Muscle of leg (tissue), 11 donors: ENCODE results near the gene THAP2. TPM values are rescaled to one million over a fixed set of nuclear protein-coding genes. Genes with fewer than 3 reads are reported as not detected.
"Not testable (repeated sequence)": the region's sequence is repeated elsewhere in the genome, so short reads cannot be mapped to it uniquely, and the experiment has no call there.

Experiments used
- DNase-seq: peaks from one replicate; pipeline ENCODE4 v3.0.0; 2013
- H3K27ac ChIP-seq: one replicate; pipeline ENCODE4 v1.5.1; 2013; ENCODE audit warnings: mild to moderate bottlenecking, low read length, control low read depth
- H3K27me3 ChIP-seq: one replicate; pipeline ENCODE4 v1.6.1; 2013; ENCODE audit warnings: low read length; ENCODE audit not compliant: control insufficient read depth, insufficient read depth
- H3K36me3 ChIP-seq: one replicate; pipeline ENCODE4 v1.6.1; 2013; ENCODE audit warnings: low read length; ENCODE audit not compliant: control insufficient read depth, insufficient read depth
- H3K4me1 ChIP-seq: one replicate; pipeline ENCODE4 v1.6.1; 2013; ENCODE audit warnings: low read length; ENCODE audit not compliant: control insufficient read depth, insufficient read depth
- H3K4me3 ChIP-seq: one replicate; pipeline ENCODE4 v1.5.1; 2013; ENCODE audit warnings: low read length, control low read depth
- H3K9me3 ChIP-seq: replicated peaks from 2 replicates; pipeline ENCODE4 v1.6.1; 2013; ENCODE audit warnings: low read depth, low read length; ENCODE audit not compliant: control insufficient read depth
- WGBS: methylation state at CpG from one replicate; pipeline ENCODE4 v1.1.5; 2013; ENCODE audit warnings: missing lambda C conversion rate; ENCODE audit not compliant: insufficient coverage; 5-methylcytosine and 5-hydroxymethylcytosine counted together
- polyA plus RNA-seq, 8 donors: library from polyadenylated mRNA; unstranded; fragments of 120-200 nt; gene quantifications; one replicate each; pipeline versions ENCODE4 v1.2.1 to v1.2.3, GENCODE V29; 2013; ENCODE audit warnings: inconsistent platforms in 1 of 8, low replicate concordance in 1 of 8; ENCODE audit not compliant: insufficient read length in 8 of 8, insufficient read depth in 1 of 8
- total RNA-seq: library from RNA; stranded (reverse); fragments of 120-200 nt; gene quantifications from one replicate; pipeline ENCODE4 v1.2.4, GENCODE V29; 2013

The THAP2 gene
- total and polyA plus RNA-seq, 9 donors, result 7.6 to 12.9 (median 9.2) TPM

DNA sequence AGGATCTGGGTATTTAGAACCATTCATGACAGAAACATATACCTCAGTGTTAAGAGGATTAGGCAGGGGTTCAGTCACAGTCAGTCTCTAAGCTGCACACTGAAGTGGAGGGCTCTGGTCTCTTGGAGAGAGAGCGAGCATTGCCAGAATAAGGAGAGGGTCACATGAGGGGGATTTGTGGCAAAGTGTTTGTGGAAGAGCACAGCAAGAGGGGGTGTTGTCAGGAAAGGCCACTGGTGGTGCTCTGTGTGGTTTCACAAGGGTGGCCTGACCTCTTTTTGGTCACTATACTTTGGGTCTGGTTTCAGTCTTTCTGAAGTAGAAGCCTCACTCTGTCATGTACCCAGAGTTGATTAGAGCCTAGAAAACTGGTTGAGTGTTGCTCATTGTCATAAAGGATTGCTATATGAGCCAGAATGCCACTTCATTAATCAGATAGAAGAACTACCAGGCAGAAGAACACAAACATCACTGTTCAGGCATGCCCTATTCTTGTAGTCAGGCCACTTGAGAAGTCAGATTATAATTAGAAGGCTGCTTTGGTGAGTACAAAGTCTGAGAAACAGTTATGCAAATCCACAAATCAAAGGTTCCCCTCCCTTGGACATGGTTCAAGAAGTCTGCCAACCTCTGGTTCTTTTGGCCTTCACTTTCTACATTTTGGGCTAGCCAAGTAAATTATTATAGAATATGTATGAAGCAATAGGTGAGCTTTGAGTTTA lies 30.2 kb downstream of the THAP2 start:
- H3K27ac ChIP-seq, result peak overlapping the region; percentile 43
- 100% methylated on average over 1 of the region's 1 CpG for WGBS

DNA sequence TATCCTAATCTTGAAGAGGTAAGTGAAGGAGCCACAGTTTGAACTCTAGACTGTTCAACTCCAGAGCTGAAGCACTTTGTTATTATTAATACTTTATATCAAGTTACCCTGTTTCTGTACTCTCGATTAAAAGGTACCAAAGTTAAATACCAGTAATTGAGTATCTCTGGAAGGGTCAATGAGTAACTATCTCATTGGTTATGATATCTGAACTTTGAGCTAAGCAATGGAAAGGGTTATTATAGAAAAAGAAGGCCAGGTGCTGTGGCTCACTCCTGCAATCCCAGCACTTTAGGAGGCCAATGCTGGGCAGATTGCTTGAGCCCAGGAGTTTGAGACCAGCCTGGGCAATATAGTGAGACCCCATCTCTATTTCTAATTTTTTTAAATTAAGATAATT lies 31.7 kb downstream of the THAP2 start:
- peaks cover 23% of the 10 kb centered on the region for H3K36me3 ChIP-seq
- WGBS, result no CpG with 5 or more reads among the region's 1 CpG
- no peaks in the 10 kb centered on the region for H3K27me3 ChIP-seq

More for the DNA sequence above, 30.2 kb downstream of the THAP2 start:
- no peaks in the 10 kb centered on the region for H3K27me3 ChIP-seq
- no peak overlapping the region for H3K4me3 ChIP-seq
- no peaks in the 10 kb centered on the region for H3K9me3 ChIP-seq
- H3K36me3 ChIP-seq, result peaks cover 13% of the 10 kb centered on the region
- H3K4me1 ChIP-seq, result peaks cover 2% of the 10 kb centered on the region
- no peak for DNase-seq

DNA sequence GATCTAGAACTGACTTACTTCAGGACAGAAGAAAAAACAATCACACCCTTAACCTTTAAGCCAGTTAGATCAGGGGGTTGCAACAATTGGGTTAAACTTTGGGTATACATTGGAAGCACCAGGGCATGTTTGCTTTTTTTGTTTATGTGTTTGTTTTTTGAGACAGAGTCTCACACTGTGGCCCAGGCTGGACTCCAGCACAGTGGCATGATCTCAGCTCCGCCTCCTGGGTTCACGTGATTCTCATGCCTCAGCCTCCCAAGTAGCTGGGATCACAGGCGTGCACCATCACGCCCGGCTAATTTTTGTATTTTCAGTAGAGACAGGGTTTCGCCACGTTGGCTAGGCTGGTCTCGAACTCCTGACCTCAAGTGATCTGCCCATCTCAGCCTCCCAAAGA lies 38.1 kb downstream of the THAP2 start:
- WGBS, result 88% methylated on average over 5 of the region's 8 CpGs
- not testable (repeated sequence) for H3K9me3 ChIP-seq, H3K27me3 ChIP-seq, H3K4me1 ChIP-seq, H3K4me3 ChIP-seq, H3K27ac ChIP-seq, DNase-seq
- H3K36me3 ChIP-seq, result peaks cover 28% of the 10 kb centered on the region

More for the DNA sequence above, 31.7 kb downstream of the THAP2 start:
- Histone ChIP-seq H3K9me3 (no peaks in the 10 kb centered on the region), H3K4me1 (peaks cover 2% of the 10 kb centered on the region), H3K27ac (no peak overlapping the region), H3K4me3 (no peak overlapping the region)
- no peak for DNase-seq

DNA sequence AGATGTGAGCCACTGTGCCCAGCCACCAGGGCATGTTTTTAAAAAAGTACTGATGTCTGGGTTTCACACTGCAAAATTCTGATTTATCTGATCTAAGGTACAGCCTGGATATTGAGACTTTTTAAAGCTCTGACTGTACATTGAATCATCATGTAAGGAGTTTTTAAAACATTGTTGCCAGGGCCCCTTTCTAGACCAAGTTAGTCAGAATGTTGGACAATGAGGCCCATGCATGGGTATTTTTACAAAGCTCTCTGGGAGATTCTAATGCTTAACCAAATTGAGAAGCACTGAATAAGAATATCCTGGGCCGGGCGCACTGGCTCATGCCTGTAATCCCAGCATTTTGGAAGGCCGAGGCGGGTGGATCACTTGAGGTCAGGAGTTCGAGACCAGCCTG lies 38.5 kb downstream of the THAP2 start:
- WGBS, result 94% methylated on average over 2 of the region's 5 CpGs
- no peaks in the 10 kb centered on the region for H3K9me3 ChIP-seq
- H3K4me1 ChIP-seq, result no peaks in the 10 kb centered on the region
- no peak overlapping the region for H3K27ac ChIP-seq
- no peak overlapping the region for H3K4me3 ChIP-seq
- peaks cover 26% of the 10 kb centered on the region for H3K36me3 ChIP-seq
- H3K27me3 ChIP-seq, result no peaks in the 10 kb centered on the region
- DNase-seq, result no peak

DNA sequence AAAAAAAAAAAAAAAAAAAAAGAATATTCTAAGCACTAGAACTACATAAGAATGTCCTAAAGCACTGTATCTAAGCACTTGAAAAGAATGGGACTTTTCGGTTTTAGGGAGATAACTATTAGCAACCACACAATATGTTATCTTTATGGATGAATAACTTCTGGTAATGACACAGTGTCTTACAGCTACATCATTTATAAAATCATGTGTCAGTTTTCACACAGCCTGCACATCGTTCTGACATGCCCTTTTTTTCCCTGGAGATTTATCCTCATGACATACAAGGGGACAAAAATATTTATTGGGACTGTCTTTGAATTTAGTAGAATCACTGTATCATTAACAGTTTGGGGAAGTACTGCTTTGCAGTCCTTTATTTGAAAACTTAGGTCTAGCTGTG lies 39.1 kb downstream of the THAP2 start:
- WGBS, result no CpG with 5 or more reads among the region's 2 CpGs
- Histone ChIP-seq H3K36me3 (peaks cover 25% of the 10 kb centered on the region), H3K4me3 (no peak overlapping the region), H3K4me1 (no peaks in the 10 kb centered on the region), H3K27ac (no peak overlapping the region), H3K27me3 (no peaks in the 10 kb centered on the region), H3K9me3 (no peaks in the 10 kb centered on the region)
- DNase-seq, result no peak

DNA sequence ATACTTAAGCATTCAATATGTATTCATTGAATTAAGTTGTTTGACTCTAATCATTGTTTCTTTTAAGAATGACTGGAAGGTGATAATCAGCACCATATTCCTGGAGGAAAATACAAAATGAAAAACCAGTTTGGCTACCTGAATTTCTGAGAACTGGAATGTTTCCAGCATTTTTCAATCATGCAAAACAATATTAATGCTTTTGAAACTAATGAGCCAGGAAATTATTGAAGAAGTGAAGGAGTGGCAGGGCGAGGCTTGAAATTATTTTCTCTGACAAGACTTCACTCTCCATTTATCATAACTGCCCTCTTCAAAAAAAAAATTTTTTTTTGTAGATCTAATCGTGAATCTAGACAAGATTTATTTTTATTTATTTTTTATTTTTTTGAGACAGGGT lies 40.8 kb downstream of the THAP2 start:
- WGBS, result no CpG with 5 or more reads among the region's 2 CpGs
- no peaks in the 10 kb centered on the region for H3K9me3 ChIP-seq
- H3K27me3 ChIP-seq, result no peaks in the 10 kb centered on the region
- DNase-seq, result no peak
- peaks cover 12% of the 10 kb centered on the region for H3K36me3 ChIP-seq
- H3K4me3 ChIP-seq, result no peak overlapping the region
- no peaks in the 10 kb centered on the region for H3K4me1 ChIP-seq
- H3K27ac ChIP-seq, result no peak overlapping the region

DNA sequence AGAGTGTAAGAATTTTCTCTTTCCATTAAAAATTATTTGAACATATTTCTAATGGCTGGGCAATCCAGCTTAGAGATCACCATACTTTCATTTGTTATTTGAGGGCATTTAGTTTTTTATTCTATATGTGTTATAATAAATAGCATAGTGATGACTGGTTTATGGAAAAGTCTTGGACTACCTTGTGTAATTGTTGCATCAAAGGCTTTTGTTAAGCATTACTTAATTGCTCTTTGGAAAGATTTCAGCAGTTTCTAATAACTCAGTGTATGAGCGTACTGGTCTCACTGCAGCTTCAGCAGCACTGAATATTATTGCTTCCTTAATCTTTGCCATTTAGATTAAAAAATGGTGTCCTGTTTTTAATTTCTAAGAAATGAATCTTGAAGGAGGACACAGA lies 44.6 kb downstream of the THAP2 start:
- H3K9me3 ChIP-seq, result peaks cover 5% of the 10 kb centered on the region
- DNase-seq, result no peak
- H3K27me3 ChIP-seq, result no peaks in the 10 kb centered on the region
- H3K4me1 ChIP-seq, result no peaks in the 10 kb centered on the region
- H3K27ac ChIP-seq, result no peak overlapping the region
- peaks cover 5% of the 10 kb centered on the region for H3K36me3 ChIP-seq
- no peak overlapping the region for H3K4me3 ChIP-seq
- WGBS, result no CpG with 5 or more reads among the region's 1 CpG

DNA sequence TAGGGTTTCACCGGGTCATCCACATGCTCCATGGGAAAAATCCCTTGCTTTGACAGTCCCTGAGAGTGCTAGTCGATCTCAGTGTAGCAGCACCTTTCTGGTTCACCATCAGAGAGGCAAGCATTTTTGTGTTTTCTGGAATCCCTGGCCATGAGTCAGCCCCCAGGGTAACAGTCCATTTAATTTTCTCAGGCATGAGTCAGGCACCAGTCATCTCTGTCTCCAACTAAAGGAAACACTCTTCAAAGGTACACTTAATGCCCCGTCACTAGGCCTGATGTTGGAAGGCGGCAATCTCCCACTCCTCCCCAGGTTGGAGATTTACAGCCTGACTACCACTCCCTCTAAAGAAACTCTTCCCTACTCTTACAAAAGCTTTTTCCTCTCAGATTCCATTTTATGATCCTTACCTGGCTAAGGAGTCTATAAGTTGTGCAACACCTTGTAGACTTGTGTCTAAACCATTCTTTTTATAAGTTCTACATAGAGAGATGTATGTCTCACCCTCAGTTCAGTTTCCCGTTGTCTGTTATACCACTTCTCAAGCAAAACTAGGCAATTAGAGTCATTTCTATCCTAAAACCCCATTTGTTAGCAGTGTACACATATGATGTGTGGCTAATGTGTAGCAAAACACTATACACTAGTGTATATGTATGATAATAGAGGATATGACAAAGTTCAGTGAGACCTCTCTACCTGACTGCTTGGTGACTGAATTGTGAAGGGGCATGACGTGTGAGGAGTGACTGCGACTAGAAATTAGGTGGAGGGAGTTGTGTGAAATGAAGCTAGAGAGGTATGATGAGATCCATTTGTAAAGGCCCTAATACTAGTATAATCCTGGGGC lies 46.4 kb downstream of the THAP2 start:
- no peak overlapping the region for H3K4me3 ChIP-seq
- no peak for DNase-seq
- 79% methylated on average over 6 of the region's 7 CpGs for WGBS
- H3K4me1 ChIP-seq, result no peaks in the 10 kb centered on the region
- no peaks in the 10 kb centered on the region for H3K36me3 ChIP-seq
- H3K27ac ChIP-seq, result no peak overlapping the region
- no peaks in the 10 kb centered on the region for H3K27me3 ChIP-seq
- peaks cover 9% of the 10 kb centered on the region for H3K9me3 ChIP-seq

DNA sequence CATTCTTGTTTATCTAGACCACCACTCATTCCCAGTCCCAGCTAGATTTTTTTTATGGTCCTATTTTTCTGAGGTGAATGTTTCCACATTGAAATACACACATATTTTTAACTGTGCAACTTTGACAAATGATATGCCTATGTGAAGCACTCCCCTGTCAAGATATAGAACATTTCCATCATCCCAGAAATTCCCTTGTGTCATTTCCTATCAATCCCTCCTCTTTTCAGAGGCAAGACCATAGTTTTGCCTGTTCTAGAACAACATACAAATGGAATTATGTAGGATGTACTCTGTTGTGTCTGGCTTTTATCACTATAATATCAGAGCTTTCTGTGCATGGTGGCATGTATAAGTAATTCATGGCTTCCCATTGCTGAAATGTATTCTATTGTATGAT lies 54.5 kb downstream of the THAP2 start:
- Histone ChIP-seq H3K27me3 (no peaks in the 10 kb centered on the region), H3K27ac (no peak overlapping the region), H3K4me1 (no peaks in the 10 kb centered on the region), H3K9me3 (peaks cover 5% of the 10 kb centered on the region), H3K36me3 (no peaks in the 10 kb centered on the region), H3K4me3 (no peak overlapping the region)
- DNase-seq, result no peak

DNA sequence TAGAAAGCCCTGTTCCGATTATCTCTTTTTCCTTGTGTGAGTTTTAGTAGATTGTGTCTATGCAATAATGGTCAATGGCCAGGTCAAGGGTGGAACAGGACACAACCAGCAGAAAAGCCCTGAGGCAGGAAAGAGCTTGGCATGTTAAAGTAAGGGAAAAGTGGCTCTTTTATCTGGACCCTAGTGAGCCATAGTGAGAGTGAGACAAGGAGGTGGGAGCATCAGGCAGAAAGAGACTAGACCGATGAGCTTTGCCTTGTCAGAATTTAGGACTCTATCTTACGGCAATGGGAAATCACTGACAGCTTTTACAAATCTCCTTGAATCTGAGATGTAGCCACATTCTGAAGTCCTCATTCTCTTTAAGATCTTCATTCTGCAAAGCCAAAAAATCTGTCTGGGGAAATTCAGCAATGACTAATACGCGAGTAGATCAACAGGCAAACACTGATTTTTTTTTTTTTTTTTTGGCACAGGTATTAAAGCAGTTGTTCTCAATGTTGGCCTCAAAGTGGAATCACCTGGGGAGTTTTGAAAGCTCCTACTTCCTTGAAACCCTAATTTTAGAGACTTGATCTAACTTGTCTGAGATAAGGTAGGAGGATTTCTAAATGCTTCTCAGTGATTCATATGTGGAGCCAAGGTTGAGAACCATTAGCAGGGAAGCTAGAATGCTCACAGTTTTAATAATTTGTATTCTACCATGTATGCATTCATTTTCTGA lies 55.7 kb downstream of the THAP2 start:
- peak; percentile 1 for DNase-seq
- H3K27ac ChIP-seq, result no peak overlapping the region
- H3K9me3 ChIP-seq, result no peaks in the 10 kb centered on the region
- H3K36me3 ChIP-seq, result no peaks in the 10 kb centered on the region
- no peaks in the 10 kb centered on the region for H3K4me1 ChIP-seq
- WGBS, result 51% methylated on average over 2 of the region's 5 CpGs
- no peaks in the 10 kb centered on the region for H3K27me3 ChIP-seq
- H3K4me3 ChIP-seq, result no peak overlapping the region
